Stimulated activated CD4-positive, alpha-beta T cell treated with anti-CD3 and anti-CD28 coated beads, Interleukin-12 subunit alpha, Interleukin-12 subunit beta, amount 100 ng/mL, for 24 hours (primary cell): Measurements from ENCODE around the gene ACACA.
"Not testable (repeated sequence)": the region's sequence is repeated elsewhere in the genome, so short reads cannot be mapped to it uniquely, and the experiment has no call there.

Experiments
- DNase-seq, 2 experiments: peaks; one replicate each; pipeline ENCODE4 v3.0.0-alpha.2; 2020; ENCODE audit warnings: low read depth in 2 of 2

ACACA gene

DNA sequence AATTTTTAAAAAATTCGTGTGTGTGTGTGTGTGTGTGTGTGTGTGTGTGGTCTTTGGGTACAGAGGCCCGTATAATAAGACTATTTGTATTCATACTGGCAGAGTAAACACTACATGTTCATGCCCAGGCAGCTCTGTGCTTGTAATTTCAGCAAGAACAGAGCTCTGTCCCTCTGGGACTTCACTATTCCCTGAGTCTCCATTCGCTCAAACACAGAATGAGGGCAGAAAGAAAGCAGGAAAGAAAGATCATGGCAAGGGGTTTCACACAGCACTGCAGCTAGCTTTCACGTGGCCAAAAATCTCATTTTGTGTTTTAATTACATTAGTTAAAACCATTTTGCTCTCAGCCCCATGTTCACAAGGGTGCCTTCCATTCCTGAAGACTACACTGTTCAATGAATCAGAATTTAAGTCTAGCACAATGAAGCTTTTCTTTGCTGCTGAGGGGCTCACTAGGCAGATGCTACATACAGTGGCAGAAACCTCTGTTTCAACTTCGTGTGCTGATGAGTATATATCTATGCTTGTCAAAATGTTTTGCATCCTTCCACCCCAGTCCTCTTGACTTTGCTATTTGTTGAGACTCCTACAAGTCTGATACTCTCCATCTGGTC is 229.3 kb downstream of the ACACA start:
- DNase-seq: no peak

DNA sequence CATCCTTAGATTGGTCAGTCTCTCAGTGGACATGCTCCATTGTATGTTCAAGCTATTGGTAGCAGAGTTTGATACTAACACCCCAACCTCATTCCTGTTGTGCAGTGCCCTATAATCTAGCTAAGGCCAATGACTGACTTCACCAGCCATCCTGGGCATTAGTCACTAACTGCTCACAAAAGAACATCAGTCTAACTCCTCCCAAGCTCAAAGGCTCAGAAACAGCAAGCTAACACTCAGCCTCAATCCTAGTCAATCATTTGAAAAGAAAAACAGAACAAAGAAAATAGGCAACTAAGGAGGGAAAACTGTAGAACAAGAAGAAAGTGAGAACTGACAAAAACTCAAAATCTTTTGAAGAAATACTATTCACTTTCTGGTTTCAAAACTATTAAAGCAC is 229.9 kb downstream of the ACACA start:
- DNase-seq: no peak

DNA sequence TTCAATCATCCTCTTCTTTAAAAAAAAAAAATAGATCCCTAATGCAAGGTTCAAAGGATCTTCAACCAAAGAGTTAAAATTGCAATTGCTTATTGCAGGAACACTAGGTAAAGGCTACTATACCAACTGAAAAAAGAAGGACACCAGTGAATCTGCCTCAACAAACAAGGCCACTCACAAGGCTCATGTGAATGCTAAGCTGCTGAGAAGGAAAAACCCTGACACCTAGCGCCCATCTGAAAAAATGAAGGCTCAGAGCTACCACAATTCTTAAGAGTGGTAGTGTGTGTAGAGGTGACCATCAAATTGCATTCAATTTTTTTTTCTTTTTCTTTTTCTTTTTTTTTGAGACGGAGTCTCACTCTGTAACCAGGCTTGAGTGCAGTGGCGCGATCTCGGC is 232.4 kb downstream of the ACACA start:
- no peak for DNase-seq

DNA sequence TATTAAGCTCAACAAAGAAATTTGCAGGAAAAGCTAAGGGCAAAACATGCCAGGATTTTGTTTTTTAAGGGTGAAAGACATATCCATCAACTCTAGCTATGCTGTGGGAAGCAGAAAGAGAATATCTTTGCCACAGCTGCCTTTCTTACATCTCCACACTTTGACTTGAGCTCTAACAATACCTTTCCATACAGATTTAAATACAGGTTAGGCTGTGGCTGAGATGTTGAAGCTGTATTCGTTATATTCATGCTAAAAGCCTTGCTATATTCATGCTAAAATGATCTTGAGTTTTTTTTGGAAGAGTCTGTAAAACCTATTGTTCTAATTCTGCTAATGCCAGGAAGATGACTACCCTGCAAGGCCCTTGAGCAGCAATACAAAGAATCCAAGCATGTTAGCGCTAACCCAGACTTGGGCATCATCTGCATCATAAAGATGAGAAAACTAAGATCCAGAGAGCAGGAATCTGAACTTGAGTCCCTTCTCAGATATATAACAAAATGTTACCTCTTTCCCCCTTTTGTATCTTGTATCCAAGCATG is 235.7 kb downstream of the ACACA start:
- DNase-seq: no peak

DNA sequence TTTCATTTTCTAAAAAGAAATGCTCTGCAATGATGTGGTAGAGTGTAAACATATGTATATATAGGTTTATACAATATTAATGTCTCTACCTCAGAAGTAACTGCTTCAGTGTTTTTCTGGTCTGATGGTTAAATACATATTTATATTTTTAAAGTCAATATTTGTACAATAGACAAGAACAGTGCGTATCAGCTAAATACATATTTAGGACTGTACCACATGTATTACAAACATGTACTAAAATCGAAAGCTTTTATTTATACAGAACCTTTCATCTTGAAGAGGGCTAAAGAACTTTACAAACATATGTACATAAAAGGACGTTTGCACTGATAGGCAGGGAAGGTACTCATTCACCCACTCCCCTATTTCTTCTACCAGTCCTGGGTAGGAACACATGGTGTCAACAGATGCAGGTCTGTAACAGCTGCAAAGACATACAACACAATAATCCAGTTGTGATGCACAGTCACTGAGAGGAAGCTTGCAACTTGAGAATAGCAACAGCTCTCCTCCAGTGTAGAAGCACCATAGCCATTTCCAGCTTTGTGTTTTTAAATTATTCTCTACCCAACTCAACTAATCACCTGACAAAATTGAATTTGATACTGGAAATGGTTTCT is 237.8 kb downstream of the ACACA start:
- DNase-seq: no peak

DNA sequence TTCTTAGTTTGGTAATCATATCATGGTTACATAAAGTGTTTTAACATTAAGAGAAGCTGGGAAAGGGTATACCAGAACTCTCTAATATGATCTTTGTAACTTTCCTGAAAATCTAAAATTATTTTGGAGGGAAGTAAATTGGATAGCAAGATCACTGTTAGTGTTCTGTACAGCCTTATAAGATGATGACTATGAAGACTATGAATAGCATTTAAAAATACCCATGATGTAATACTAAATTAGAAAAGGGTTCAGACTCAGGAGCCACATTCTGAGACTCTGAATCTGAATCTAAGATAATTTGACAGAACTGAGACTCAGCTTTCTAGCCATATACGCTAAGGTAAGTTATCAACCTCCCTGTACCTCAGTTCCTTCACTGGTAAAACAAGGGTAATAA is 238.9 kb downstream of the ACACA start:
- DNase-seq: no peak

DNA sequence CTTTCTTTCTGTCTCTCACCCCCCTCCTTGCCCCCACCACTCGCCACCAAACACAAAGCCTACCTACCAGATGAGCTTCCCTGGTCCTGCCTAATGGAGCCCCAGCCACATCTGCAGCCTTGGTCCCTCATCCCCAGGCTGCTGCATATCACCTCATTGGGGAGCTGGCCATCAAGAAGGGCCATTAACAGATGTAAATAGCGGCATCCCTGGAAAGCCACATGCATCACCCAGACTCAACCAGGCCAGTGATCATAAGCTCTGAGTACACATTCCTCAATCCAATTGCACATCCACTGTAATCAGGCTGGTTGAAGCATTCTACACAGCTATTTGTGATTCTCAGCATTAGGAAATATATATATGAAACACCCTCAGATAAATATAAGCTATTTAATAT is 242.6 kb downstream of the ACACA start:
- no peak for DNase-seq

DNA sequence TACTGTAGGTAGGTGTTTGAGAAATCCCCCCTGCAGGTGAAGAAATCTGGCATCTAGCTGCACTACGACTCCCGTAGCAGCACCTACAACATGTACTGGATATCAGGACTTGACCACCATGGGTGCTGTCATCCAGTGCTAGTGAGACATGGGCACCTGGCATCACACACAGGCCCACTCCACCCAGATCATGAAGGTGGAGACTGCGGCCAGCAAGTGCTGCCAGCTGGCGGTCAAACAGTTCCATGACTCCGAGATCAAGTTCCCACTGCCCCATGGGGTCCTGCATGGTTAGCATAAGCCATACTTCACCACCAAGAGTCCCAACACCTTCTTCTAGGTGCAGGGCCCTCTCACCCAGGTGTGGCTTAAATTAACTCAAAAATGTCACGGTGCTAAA is 243.8 kb downstream of the ACACA start:
- no peak for DNase-seq

DNA sequence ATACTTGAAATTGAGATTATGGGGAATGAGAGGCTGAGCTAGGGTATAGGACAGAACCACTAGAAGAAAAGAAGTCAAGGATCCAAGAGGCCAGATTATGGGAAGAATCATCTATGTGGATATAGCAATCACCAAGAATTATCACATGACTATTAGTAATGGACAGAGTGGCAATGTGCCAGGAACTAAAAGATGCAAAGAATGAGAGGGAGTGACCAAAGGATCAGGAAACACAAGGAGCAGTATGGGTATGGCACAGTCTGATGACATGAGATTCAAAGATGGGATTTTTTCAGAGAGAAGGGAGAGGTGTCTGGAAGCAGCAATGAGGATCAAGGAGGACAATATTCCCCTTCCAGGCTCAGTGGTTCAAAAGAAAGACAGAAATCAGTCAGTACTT is 245.7 kb downstream of the ACACA start:
- DNase-seq: no peak

DNA sequence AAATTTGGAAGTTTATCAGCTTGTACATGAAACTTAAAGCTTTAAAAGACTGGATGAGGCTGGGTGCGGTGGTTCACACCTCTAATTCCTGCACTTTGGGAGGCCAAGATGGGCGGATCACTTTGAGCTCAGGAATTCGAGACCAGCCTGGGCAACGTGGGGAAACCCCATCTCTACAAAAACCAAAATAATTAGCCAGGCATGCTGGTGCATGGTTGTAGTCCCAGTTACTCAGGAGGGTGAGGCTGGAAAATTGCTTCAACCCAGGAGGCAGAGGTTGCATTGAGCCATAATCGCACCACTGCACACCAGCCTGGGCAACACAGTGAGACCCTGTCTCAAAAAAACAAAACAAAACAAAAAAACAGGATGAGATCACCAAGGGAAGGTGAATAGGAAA is 248.3 kb downstream of the ACACA start:
- no peak for DNase-seq

DNA sequence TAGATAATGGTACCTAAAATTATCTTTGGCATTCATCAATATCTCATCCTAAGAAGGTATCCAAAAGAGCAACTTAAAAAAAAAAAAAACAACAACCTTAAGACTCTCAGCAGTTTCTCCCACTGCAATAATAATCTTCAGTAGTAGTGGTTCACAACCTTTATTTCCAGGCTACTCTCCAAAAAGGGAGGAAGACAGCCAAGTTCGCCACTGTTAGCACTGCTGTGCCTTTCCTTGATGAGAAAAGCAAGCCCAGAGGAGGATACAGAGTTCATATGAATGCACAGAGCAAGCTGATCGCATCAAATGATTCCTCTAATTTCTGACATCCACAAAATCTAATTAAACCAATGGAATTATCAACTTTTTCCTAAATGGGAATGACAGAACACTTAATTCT is 258.5 kb downstream of the ACACA start:
- no peak for DNase-seq

DNA sequence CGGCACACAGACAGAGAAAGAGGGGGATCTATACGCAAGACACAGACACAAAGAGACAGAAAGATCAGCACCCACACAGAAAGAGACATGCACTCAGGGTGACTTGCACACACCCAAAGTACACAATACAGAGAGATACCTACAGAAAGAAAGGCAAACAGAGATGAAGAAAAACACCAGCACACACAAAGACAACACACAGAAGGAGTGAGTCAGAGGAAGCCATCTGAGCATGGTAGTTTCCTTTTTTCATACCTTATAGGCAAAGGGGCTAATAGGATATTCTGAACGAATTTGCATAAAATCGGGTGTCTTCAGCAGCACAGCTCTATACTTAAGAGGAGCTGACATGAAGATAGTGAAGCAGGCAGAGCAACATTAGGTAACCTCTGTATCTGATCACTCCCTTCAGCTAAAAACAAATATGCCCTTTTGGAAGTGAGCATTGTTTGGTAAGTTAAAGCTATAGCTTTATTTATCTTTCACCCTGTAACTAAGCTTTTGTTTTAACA is 259.3 kb downstream of the ACACA start:
- no peak for DNase-seq

DNA sequence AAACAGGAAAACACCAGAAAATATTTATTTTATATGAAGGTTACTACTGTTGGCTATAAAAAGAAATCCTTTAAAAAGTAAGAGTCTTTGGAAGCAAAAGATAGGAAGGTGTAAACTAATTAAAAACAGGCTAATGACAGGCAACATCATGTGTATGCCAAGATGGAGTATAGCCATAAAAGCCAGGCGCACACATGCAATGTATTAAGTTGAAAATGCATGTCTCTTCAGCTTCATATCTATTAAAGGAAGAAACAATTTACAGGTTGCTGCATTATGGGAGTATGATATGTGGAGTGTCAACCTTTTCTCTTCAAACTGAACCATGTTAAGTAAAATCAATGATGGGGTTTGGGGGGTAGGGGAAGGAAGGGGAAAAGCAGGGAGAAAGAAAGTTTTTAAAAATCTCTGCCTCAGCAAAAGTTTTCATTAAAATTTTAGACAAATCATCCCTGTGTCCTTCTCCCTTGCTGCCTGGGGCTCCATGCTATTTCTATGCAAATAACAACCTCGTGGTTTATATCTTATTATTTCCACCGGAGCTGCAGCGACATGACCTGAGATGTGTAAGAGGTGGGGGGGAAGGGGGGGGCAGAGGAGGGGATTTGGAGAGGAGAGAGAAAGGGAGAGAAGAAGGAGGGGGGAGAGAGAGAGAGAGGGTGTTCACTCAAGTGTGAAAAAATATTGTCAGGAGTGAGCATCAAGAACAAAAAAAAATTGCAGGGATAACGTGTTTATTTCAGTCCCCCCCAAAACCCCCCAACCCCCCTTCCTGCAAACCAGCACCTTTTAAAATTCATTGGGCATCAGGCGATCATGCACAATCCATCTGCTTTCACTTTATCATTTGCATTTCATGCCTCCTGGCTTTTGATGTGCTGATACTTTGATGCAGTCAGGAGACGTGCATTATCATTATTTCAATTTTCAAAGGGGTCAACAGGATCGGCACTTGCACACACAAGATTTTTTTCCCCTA is 260.3 kb downstream of the ACACA start:
- DNase-seq: no peak

DNA sequence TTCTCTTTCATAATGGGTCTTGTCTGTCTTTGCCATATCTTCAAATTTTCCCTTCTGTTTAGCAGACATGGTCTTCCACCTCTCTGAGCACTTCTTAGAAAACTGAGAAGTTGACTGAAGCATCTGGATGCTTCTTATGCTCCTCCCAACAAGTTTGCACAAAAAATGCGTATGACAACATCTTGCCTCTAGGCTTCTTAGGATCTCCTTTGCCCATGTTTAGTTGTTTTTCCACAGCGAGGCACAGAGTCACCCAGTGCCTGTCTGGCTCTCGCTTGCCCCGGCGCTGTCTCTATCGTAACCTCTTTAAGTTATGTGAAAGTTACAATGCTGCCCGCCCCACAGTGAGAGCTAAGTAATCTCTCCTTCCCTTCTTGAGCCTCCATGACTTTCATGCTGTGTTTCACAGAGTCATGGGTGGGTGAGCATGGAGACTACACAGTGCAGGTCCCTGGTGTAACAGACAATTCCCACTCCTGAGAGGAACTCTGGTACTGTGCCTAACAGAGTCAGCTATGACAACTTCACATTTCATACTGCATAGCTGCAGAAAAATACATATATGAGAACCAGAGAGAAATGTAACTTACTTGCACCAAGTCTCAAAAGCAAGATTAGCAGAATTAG is 262.4 kb downstream of the ACACA start:
- DNase-seq: no peak

DNA sequence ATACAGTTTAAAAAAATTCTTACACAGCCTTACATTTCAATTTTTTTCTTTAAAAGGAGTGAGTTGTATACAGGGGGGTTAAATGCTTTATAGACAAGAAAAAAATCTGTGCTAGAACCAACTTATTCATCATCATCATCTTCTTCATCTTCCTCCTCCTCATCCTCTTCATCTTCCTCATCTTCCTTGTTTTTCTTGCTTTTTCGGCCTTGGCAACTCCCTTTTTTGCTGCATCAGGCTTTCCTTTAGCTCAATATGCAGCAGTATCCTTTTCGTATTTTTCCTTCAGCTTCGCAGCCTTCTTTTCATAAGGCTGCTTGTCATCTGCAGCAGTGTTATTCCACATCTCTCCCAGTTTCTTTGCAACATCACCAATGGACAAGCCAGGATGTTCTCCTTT is 263.1 kb downstream of the ACACA start:
- not testable (repeated sequence) for DNase-seq

DNA sequence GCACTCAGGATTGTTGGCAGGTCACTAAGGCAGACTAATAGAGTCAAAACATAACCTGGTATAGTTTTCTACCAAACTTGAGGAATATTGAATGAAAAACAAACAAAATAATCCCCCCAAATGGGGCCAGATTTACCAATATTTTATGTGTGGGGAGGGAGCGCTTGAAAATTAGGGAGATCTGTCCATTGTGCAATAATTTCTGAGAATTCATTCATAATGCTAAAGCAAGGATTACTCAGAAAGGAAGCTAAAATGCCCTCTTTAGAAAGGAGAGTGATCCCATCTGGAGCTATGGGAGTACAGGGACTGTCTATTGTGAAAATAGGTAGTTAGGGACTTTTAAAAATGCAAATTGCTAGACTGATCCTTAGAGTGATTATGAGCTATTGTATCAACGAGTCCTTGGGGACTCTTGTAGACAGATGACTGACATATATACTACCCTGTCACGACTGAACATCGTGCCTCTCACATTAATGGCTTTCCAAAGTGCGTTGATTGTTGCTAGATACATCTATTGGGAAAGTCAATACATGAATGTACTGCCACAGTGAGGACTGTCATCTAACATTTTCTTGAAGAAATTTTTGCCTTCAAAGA is 264.2 kb downstream of the ACACA start:
- no peak for DNase-seq

DNA sequence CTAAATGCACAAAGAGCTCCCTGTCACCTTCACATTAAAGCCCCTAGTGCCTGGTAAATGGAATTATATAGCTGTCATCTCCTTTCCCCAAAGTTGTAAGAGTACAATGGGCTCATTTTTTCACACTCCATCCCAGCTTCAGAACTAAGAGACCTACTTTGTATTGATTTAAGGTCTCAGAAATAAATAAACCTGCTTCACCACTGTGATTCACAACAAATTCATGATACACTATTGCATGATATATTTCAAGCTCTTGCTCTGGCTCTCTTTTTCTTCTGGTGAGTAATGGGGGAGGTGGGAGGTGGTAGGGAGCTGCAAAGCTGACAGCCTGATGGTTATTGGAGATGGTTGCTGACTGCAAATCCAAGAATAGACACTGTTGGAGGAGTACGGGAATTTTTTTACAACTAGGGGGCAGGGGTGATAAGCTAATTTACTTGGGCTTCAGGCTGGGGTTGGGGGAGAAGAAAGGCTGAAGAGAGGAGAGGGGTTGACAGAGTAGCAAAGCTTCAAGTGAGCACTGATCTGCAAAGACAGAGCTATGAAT is 268.0 kb downstream of the ACACA start:
- no peak for DNase-seq

DNA sequence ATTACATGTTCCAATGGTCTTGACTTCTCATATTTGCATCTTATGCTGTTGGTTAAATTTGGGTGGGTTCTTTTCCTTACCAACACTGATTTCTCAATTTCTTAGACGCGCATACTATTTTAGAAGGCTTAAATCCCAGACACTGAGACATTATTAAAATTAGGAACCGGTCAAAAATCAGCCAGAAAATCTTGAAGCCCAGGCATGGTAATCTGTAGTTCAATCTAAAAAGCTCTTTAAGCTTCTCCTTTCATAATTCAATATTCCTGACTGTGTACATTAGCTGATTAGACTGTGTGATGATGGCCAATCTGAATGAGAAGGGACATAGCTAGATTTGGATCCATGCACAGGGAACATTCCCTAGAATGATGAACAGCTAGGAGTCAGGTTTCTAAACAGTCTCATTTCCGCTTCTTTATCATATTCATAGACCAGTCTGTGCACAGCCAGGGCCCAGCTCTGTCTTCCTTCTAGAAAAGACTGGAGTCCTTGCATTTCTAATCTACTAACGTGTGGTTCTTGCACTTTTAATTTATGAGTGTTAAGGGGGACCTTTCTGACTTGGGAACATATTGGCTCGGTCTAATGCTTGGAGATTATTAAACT is 268.6 kb downstream of the ACACA start:
- no peak for DNase-seq

DNA sequence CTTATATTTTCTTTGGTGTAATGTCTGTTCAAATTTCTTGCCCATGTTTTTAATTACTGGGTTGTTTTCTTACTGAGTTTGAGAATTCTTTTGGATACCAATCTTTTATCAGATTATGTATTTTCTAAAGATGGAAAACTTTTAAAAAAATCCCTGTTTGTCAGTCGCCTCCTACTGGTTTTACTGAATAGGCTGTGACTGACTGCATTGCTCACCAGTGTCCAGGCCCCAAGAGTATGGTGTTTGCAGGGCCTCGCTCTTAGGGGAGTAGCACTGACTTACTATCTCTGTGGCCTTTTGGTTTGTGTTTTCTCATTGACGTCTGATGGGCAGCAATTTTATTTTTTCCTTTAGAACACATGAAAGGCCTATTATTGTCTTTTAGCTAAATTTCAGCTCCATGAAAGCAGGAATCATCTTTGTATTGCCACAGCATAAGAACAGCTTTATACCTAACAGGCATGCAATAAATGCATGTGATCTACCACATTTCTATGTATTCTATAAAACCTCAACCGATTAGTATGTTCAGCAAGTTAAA is 269.5 kb downstream of the ACACA start:
- DNase-seq: no peak

DNA sequence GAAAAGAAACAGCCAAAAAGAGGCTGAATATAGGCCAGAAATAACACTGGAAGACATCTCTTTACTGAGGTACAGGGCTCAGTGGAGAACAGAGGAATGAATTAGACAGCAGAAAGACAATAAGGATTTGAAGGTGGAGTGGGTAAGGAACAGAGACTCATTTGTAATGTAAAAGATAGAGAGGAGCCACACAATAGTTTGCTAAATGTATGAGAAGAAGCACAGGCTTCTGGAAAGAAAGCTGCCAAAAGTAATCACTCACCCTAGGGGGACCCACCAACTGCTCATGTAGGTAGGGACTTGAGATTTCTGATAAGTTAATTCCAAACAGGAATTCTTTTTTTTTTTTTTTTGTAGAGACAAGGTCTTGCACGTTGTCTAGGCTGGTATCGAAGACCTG is 271.1 kb downstream of the ACACA start:
- no peak for DNase-seq
